ENCODE measurements around the gene EPG5.

DNA sequence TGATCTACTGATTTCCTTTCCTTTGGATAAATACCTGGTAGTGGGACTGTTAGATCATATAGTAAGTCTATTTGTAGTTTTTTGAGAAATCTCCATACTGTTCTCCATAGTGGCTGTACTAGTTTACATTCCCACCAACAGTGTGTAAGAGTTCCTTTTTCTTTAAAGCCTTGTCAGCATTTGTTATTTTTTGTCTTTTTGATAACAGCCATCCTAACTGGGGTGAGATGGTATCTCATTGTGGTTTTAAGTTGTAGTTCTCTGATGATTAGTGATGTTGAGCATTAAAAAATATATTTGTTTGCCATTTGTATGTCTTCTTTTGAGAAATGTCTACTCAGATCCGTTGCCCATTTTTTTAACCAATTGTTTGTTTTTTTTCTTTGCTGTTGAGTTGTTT, 33.9 kb upstream of the EPG5 start:
- TF ChIP-seq CTCF (IDR thresholded peaks at IDR 0.05) (no peak), REST (IDR thresholded peaks at IDR 0.05) (no peak), NR3C1 (IDR thresholded peaks at IDR 0.05) (no peak)

Data from A549 (cell line).